SK-N-SH (cell line): ENCODE measurements around the gene OTOG. TPM values are rescaled to one million over a fixed set of nuclear protein-coding genes. Genes with fewer than 3 reads are reported as not detected.

ENCODE experiments used
- CTCF ChIA-PET: fragments of 300-600, 350-600 bp; formaldehyde crosslinking; extraction: SDS; loops from one replicate; lab custom pipeline; 2021; lab: Yijun Ruan, JAX
- POLR2A ChIA-PET: fragments of 350-600 bp; sonication (Branson Sonifier 250); formaldehyde crosslinking; extraction: SDS; loops from one replicate; lab custom pipeline; 2020; ENCODE audit warnings: antibody characterized with exemption, inconsistent platforms; lab: Yijun Ruan, JAX
- DNase-seq: peaks from one replicate; pipeline ENCODE4 v3.0.0; 2012
- H2AFZ ChIP-seq: fragments of 200-600 bp; sonication (generic); 2 replicates; pipeline ENCODE4 v1.8.1; 2016; ENCODE audit warnings: antibody characterized with exemption, mild to moderate bottlenecking, low read depth
- H3F3A ChIP-seq: fragments of 200-600 bp; sonication (generic); replicated peaks from 2 replicates; pipeline ENCODE3; 2016; ENCODE audit warnings: antibody characterized with exemption, mild to moderate bottlenecking; ENCODE audit not compliant: insufficient read depth
- H3K27ac ChIP-seq, 2 experiments: fragments of 200-500 bp in 1 of 2; fragments of 200-600 bp in 1 of 2; sonication (Bioruptor generic) in 1 of 2; sonication (generic), shearing (Covaris generic) in 1 of 2; 2 replicates each; pipeline versions ENCODE4 v1.5.1 to v1.6.1; 2014 to 2016; ENCODE audit warnings: low read depth in 2 of 2, inconsistent platforms in 1 of 2, low read length in 1 of 2, mild to moderate bottlenecking in 1 of 2, mixed read lengths in 1 of 2
- H3K27me3 ChIP-seq: fragments of 200-600 bp; sonication (generic), shearing (Covaris generic); 2 replicates; pipeline ENCODE4 v1.6.1; 2016; ENCODE audit warnings: mixed run types; ENCODE audit not compliant: insufficient read depth
- H3K36me3 ChIP-seq, 2 experiments: fragments of 200-500 bp in 1 of 2; fragments of 200-600 bp in 1 of 2; sonication (Bioruptor generic) in 1 of 2; sonication (generic) in 1 of 2; replicated peaks in 1 of 2; 2 replicates each; pipeline versions ENCODE3 to v1.5.1; 2014 to 2016; ENCODE audit warnings: low read length in 1 of 2, mild to moderate bottlenecking in 1 of 2; ENCODE audit not compliant: insufficient read depth in 2 of 2, control insufficient read depth in 1 of 2
- H3K4me1 ChIP-seq, 2 experiments: fragments of 200-500 bp in 1 of 2; fragments of 200-600 bp in 1 of 2; sonication (Bioruptor generic) in 1 of 2; sonication (generic), shearing (Covaris generic) in 1 of 2; 2 replicates each; pipeline versions ENCODE4 v1.5.1 to v1.6.1; 2014 to 2016; ENCODE audit warnings: low read depth in 1 of 2, low read length in 1 of 2, mixed run types in 1 of 2; ENCODE audit not compliant: insufficient read depth in 2 of 2, control insufficient read depth in 1 of 2
- H3K4me2 ChIP-seq: fragments of 200-600 bp; sonication (generic), shearing (Covaris generic); 2 replicates; pipeline ENCODE4 v1.6.1; 2017; ENCODE audit warnings: mixed run types
- H3K4me3 ChIP-seq, 2 experiments: fragments of 200-500 bp in 1 of 2; fragments of 200-600 bp in 1 of 2; sonication (Bioruptor generic) in 1 of 2; sonication (generic), shearing (Covaris generic) in 1 of 2; 2 replicates each; pipeline versions ENCODE4 v1.5.1 to v1.8.1; 2014 to 2016; ENCODE audit warnings: low read depth in 2 of 2, inconsistent platforms in 1 of 2, low read length in 1 of 2, mild to moderate bottlenecking in 1 of 2, mixed read lengths in 1 of 2, moderate library complexity in 1 of 2
- H3K79me2 ChIP-seq: fragments of 200-600 bp; sonication (generic); 2 replicates; pipeline ENCODE4 v1.8.1; 2017; ENCODE audit warnings: mild to moderate bottlenecking; ENCODE audit not compliant: insufficient read depth
- H3K9ac ChIP-seq: fragments of 200-600 bp; sonication (generic); 2 replicates; pipeline ENCODE4 v1.6.1; 2017; ENCODE audit warnings: mixed run types
- H3K9me2 ChIP-seq: fragments of 200-600 bp; sonication (generic); 2 replicates; pipeline ENCODE4 v1.6.1; 2017; ENCODE audit warnings: mixed run types
- H3K9me3 ChIP-seq: fragments of 200-600 bp; sonication (generic); 2 replicates; pipeline ENCODE4 v1.6.1; 2017; ENCODE audit warnings: mixed run types, mild to moderate bottlenecking, moderate library complexity
- H4K20me1 ChIP-seq: fragments of 200-600 bp; sonication (generic); 2 replicates; pipeline ENCODE4 v1.6.1; 2017; ENCODE audit warnings: mild to moderate bottlenecking, mixed run types; ENCODE audit not compliant: insufficient read depth
- CTCF ChIP-seq: fragments of 200-600 bp; sonication (generic); IDR thresholded peaks from 2 replicates; pipeline ENCODE4 v1.6.1; 2017; ENCODE audit warnings: antibody characterized with exemption, mild to moderate bottlenecking, moderate library complexity
- EP300 ChIP-seq, 2 experiments: IDR thresholded peaks; 2 replicates each; pipeline versions ENCODE4 v1.4.0 to v1.6.1; 2012; ENCODE audit warnings: borderline replicate concordance in 1 of 2, low read depth in 1 of 2, low read length in 1 of 2
- FOSL2 ChIP-seq: IDR thresholded peaks from 2 replicates; pipeline ENCODE4 v1.4.0; 2012; ENCODE audit warnings: low read depth, mild to moderate bottlenecking, moderate library complexity, borderline replicate concordance
- FOXJ3 ChIP-seq: sonication (generic); formaldehyde crosslinking; IDR thresholded peaks from 2 replicates; pipeline ENCODE4 v1.5.1; 2020; ENCODE audit warnings: mild to moderate bottlenecking, missing genetic modification reagents
- FOXM1 ChIP-seq: IDR thresholded peaks from 2 replicates; pipeline ENCODE4 v1.4.0; 2012; ENCODE audit warnings: low read depth, mild to moderate bottlenecking
- GABPA ChIP-seq: IDR thresholded peaks from 2 replicates; pipeline ENCODE4 v1.4.0; 2012; ENCODE audit warnings: low read depth, mild to moderate bottlenecking
- MAX ChIP-seq: IDR thresholded peaks from 2 replicates; pipeline ENCODE4 v1.4.0; 2012; ENCODE audit warnings: low read depth
- MEF2A ChIP-seq: IDR thresholded peaks from 2 replicates; pipeline ENCODE4 v1.4.0; 2012; ENCODE audit warnings: low read depth, borderline replicate concordance
- NFIC ChIP-seq: IDR thresholded peaks from 2 replicates; pipeline ENCODE4 v1.4.0; 2012; ENCODE audit warnings: borderline replicate concordance
- NRF1 ChIP-seq: IDR thresholded peaks from 2 replicates; pipeline ENCODE4 v1.6.1; 2012; ENCODE audit warnings: low read depth, mild to moderate bottlenecking, low read length
- POLR2AphosphoS5 ChIP-seq: IDR thresholded peaks from 2 replicates; pipeline ENCODE4 v1.6.1; 2012; ENCODE audit warnings: low read depth, low read length
- RAD21 ChIP-seq: IDR thresholded peaks from 2 replicates; pipeline ENCODE4 v1.6.1; 2012; ENCODE audit warnings: mild to moderate bottlenecking, low read length
- RFX5 ChIP-seq: IDR thresholded peaks from 2 replicates; pipeline ENCODE4 v1.6.1; 2012; ENCODE audit warnings: mild to moderate bottlenecking, improper control_type of control experiment, low read length
- RXRA ChIP-seq: IDR thresholded peaks from 2 replicates; pipeline ENCODE4 v1.4.0; 2012; ENCODE audit warnings: low read depth, mild to moderate bottlenecking, borderline replicate concordance
- SMC3 ChIP-seq: IDR thresholded peaks from 2 replicates; pipeline ENCODE4 v1.6.1; 2012; ENCODE audit warnings: low read depth, low read length, improper control_type of control experiment
- TAF1 ChIP-seq: IDR thresholded peaks from 2 replicates; pipeline ENCODE4 v1.6.1; 2012; ENCODE audit warnings: low read depth, mild to moderate bottlenecking, low read length, moderate library complexity, borderline replicate concordance
- TCF12 ChIP-seq: IDR thresholded peaks from 2 replicates; pipeline ENCODE4 v1.4.0; 2012
- TEAD4 ChIP-seq: IDR thresholded peaks from 2 replicates; pipeline ENCODE4 v1.4.0; 2012; ENCODE audit warnings: mild to moderate bottlenecking, borderline replicate concordance; ENCODE audit not compliant: insufficient read depth
- WGBS: methylation state at CpG from one replicate; pipeline ENCODE4 v1.1.6; 2017; ENCODE audit warnings: low lambda C conversion rate; 5-methylcytosine and 5-hydroxymethylcytosine counted together
- polyA plus RNA-seq, 3 experiments: library from polyadenylated mRNA; depleted of rRNA; stranded (reverse); fragments of >200 nt; gene quantifications; 2 replicates each; pipeline ENCODE4 v1.2.3, GENCODE V29; 2012
- TF ChIP-seq, protein P1 (sequence below): fragments of 150-350 bp; IDR thresholded peaks from 2 replicates; pipeline ENCODE4 v1.6.1; 2017; ENCODE audit warnings: antibody characterized with exemption, low read length, low read depth, borderline replicate concordance
- TF ChIP-seq, protein P2 (sequence below): fragments of 150-350 bp; IDR thresholded peaks from 2 replicates; pipeline ENCODE4 v1.6.1; 2016; ENCODE audit warnings: mild to moderate bottlenecking, low read depth, low read length

The OTOG gene
- polyA plus RNA-seq, 1 of the 3 experiments (the other 2 are of a cell fraction) = not detected

DNA sequence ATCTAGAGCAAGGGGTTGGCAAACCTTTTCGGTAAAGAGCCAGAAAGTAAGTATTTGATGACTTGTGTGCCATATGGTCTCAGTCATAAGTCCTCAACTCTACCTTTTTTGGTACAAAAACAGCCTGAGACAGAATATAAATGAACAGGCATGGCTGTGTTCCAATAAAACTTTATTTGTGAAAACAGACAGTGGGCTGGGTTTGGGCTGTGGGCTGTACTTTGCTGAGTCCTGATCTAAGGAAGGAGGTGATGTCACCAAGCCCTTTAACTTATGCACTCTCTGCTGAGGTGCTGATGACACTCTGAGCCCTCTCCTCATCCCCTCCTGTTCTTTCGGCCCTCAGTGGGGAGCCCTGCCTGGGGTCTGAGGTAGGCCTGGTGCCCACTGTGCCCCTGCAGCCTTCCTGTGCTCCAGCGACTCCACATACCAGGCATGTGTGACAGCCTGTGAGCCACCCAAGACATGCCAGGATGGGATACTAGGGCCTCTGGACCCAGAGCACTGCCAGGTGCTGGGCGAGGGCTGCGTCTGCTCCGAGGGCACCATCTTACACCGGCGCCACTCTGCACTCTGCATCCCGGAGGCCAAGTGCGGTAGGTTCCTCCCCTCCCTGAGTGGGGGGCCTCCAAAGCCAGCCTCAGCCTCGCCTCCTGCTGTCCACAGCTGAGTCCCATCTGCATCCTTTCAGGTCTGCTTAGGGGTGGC is 86.4 kb downstream of the OTOG start:
- no peaks in the 10 kb centered on the region for H3K27me3 ChIP-seq
- H3K79me2 ChIP-seq = no peaks in the 10 kb centered on the region
- H3K4me2 ChIP-seq = no peak overlapping the region
- no peaks in the 10 kb centered on the region for H3K4me1 ChIP-seq
- no peaks in the 10 kb centered on the region for H3F3A ChIP-seq
- no peaks in the 10 kb centered on the region for H3K36me3 ChIP-seq
- no peaks in the 10 kb centered on the region for H3K9me2 ChIP-seq
- no peaks in the 10 kb centered on the region for H4K20me1 ChIP-seq
- TF ChIP-seq TEAD4 = no peak
- TF ChIP-seq, protein P1, sequence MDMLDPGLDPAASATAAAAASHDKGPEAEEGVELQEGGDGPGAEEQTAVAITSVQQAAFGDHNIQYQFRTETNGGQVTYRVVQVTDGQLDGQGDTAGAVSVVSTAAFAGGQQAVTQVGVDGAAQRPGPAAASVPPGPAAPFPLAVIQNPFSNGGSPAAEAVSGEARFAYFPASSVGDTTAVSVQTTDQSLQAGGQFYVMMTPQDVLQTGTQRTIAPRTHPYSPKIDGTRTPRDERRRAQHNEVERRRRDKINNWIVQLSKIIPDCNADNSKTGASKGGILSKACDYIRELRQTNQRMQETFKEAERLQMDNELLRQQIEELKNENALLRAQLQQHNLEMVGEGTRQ = no peak
- no peak for TF ChIP-seq TCF12
- TF ChIP-seq, protein P2, sequence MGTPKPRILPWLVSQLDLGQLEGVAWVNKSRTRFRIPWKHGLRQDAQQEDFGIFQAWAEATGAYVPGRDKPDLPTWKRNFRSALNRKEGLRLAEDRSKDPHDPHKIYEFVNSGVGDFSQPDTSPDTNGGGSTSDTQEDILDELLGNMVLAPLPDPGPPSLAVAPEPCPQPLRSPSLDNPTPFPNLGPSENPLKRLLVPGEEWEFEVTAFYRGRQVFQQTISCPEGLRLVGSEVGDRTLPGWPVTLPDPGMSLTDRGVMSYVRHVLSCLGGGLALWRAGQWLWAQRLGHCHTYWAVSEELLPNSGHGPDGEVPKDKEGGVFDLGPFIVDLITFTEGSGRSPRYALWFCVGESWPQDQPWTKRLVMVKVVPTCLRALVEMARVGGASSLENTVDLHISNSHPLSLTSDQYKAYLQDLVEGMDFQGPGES = no peak
- TF ChIP-seq NFIC = no peak
- TF ChIP-seq FOSL2 = no peak
- TF ChIP-seq MAX = no peak
- no peak for TF ChIP-seq TAF1
- no peak for TF ChIP-seq RFX5
- TF ChIP-seq MEF2A = no peak
- H3K4me3 ChIP-seq = no peak overlapping the region
- ChIA-PET CTCF (no interaction called here), POLR2A (no interaction called here)
- no peak overlapping the region for H2AFZ ChIP-seq
- H3K27ac ChIP-seq = no peak overlapping the region
- no peak overlapping the region for H3K9ac ChIP-seq
- WGBS = 73% methylated on average over 10 of the region's 11 CpGs
- H3K9me3 ChIP-seq = no peaks in the 10 kb centered on the region
- DNase-seq = peak; percentile 15

GRCh38 chr11:17633987-17634775 is 87.1 kb downstream of the OTOG start:
- H4K20me1 ChIP-seq = no peaks in the 10 kb centered on the region
- H3K9me3 ChIP-seq = no peaks in the 10 kb centered on the region
- no peaks in the 10 kb centered on the region for H3K27me3 ChIP-seq
- H3K79me2 ChIP-seq = no peaks in the 10 kb centered on the region
- TF ChIP-seq NFIC = no peak
- no peak for TF ChIP-seq POLR2AphosphoS5
- TF ChIP-seq FOXM1 = no peak
- TF ChIP-seq, protein P2 = no peak
- TF ChIP-seq EP300 (IDR thresholded peaks at IDR 0.05; ENCODE audit: borderline replicate concordance in 1 of 2, low read depth in 1 of 2, low read length in 1 of 2) = no peak
- TF ChIP-seq TEAD4 = no peak
- no peak for TF ChIP-seq GABPA
- TF ChIP-seq SMC3 = no peak
- no peak for TF ChIP-seq RAD21
- TF ChIP-seq RXRA = no peak
- TF ChIP-seq FOXJ3 (CRISPR knock-in tag) = no peak
- TF ChIP-seq MEF2A = no peak
- no peak for TF ChIP-seq NRF1
- TF ChIP-seq CTCF = no peak
- no peaks in the 10 kb centered on the region for H3K9me2 ChIP-seq
- CTCF ChIA-PET = no interaction called here
- H3K9ac ChIP-seq = no peak overlapping the region
- H3F3A ChIP-seq = no peaks in the 10 kb centered on the region
- 57% methylated on average over 6 of the region's 14 CpGs for WGBS
- no peak overlapping the region for H2AFZ ChIP-seq
- H3K4me2 ChIP-seq = no peak overlapping the region
- no peak for DNase-seq
- H3K27ac ChIP-seq = no peak overlapping the region
- POLR2A ChIA-PET = no interaction called here
- H3K4me3 ChIP-seq = no peak overlapping the region
- H3K4me1 ChIP-seq = no peaks in the 10 kb centered on the region
- no peaks in the 10 kb centered on the region for H3K36me3 ChIP-seq
